HepG2 (cell line): ENCODE data around the gene ALG14. TPM values are rescaled to one million over a fixed set of nuclear protein-coding genes. Genes with fewer than 3 reads are reported as not detected.
A peak's percentile ranks its signal among the peaks of the same experiment; 100 is the strongest.

ENCODE experiments used
- ATF7 ChIP-seq, 2 experiments: fragments of 450-650 bp in 1 of 2; sonication (generic) in 1 of 2; formaldehyde crosslinking in 1 of 2; IDR thresholded peaks; 2 replicates each; pipeline versions ENCODE4 v1.4.0 to v1.6.1; 2016 to 2020; ENCODE audit warnings: antibody characterized with exemption in 1 of 2, mild to moderate bottlenecking in 1 of 2, missing genetic modification reagents in 1 of 2
- FOSL2 ChIP-seq: sonication (generic); formaldehyde crosslinking; IDR thresholded peaks from 2 replicates; pipeline ENCODE4 v1.4.0; 2020; ENCODE audit warnings: missing genetic modification reagents
- FOXO1 ChIP-seq: sonication (generic); formaldehyde crosslinking; IDR thresholded peaks from 2 replicates; pipeline ENCODE4 v1.4.0; 2020; ENCODE audit warnings: missing genetic modification reagents
- HNF4A ChIP-seq: sonication (generic); formaldehyde crosslinking; IDR thresholded peaks from 2 replicates; pipeline ENCODE4 v1.4.0; 2020; ENCODE audit warnings: missing genetic modification reagents
- JUND ChIP-seq: sonication (generic); formaldehyde crosslinking; IDR thresholded peaks from 2 replicates; pipeline ENCODE4 v1.8.0; 2022; ENCODE audit warnings: mild to moderate bottlenecking, missing genetic modification reagents
- NFYB ChIP-seq: sonication (generic); formaldehyde crosslinking; IDR thresholded peaks from 2 replicates; pipeline ENCODE4 v1.4.0; 2020; ENCODE audit warnings: missing genetic modification reagents
- RFX5 ChIP-seq: IDR thresholded peaks from 2 replicates; pipeline ENCODE4 v1.6.1; 2011; ENCODE audit warnings: low read depth, low read length, improper control_type of control experiment
- SOX13 ChIP-seq, 3 experiments: fragments of 450-650 bp in 1 of 3; sonication (generic) in 1 of 3; formaldehyde crosslinking in 1 of 3; IDR thresholded peaks in 2 of 3; conservative IDR thresholded peaks in 1 of 3; 2 replicates each; pipeline versions ENCODE4 v1.5.0 to v1.6.1; 2016 to 2020; ENCODE audit warnings: antibody characterized with exemption in 1 of 3, mild to moderate bottlenecking in 1 of 3, missing compliant biosample characterization in 1 of 3, missing genetic modification reagents in 1 of 3, moderate library complexity in 1 of 3
- SOX6 ChIP-seq, 2 experiments: fragments of 450-650 bp in 1 of 2; sonication (generic) in 1 of 2; formaldehyde crosslinking in 1 of 2; IDR thresholded peaks; 2 replicates each; pipeline versions ENCODE4 v1.4.0 to v1.6.1; 2017 to 2020; ENCODE audit warnings: antibody characterized with exemption in 1 of 2, mild to moderate bottlenecking in 1 of 2, missing genetic modification reagents in 1 of 2
- ZMYM2 ChIP-seq: sonication (generic); formaldehyde crosslinking; IDR thresholded peaks from 2 replicates; pipeline ENCODE4 v1.8.0; 2022; ENCODE audit warnings: mild to moderate bottlenecking, missing genetic modification reagents
- ZNF362 ChIP-seq: sonication (generic); formaldehyde crosslinking; IDR thresholded peaks from 2 replicates; pipeline ENCODE4 v1.4.0; 2020; ENCODE audit warnings: missing genetic modification reagents, mild to moderate bottlenecking, borderline replicate concordance
- ZNF646 ChIP-seq: sonication (generic); formaldehyde crosslinking; IDR thresholded peaks from 2 replicates; pipeline ENCODE4 v1.9.0; 2021; ENCODE audit warnings: mild to moderate bottlenecking, missing genetic modification reagents
- ZNF704 ChIP-seq: sonication (generic); formaldehyde crosslinking; IDR thresholded peaks from 2 replicates; pipeline ENCODE4 v1.8.1; 2023; ENCODE audit warnings: mild to moderate bottlenecking, inconsistent platforms, moderate library complexity, missing genetic modification reagents, borderline replicate concordance
- polyA plus RNA-seq, 8 experiments: library from polyadenylated mRNA; depleted of rRNA in 3 of 8; stranded (reverse) in 7 of 8; unstranded in 1 of 8; fragments of >200 nt; fragmentation: Illumina TruSeq in 4 of 8; extraction: Trizol in 4 of 8; gene quantifications; 2 replicates each; pipeline versions ENCODE4 v1.2.1 to v1.2.3, GENCODE V29; 2011 to 2016; ENCODE audit warnings: low read depth in 4 of 8, missing spikeins in 1 of 8, mixed read lengths in 1 of 8; ENCODE audit not compliant: insufficient read depth in 1 of 8
- total RNA-seq, 5 experiments: library from RNA; depleted of rRNA; stranded (reverse); fragments of >200 nt; fragmentation: Illumina TruSeq; extraction: Trizol; gene quantifications; 2 replicates each; pipeline ENCODE4 v1.2.3, GENCODE V29; 2016; ENCODE audit warnings: low read depth in 1 of 5
- TF ChIP-seq, protein P1 (sequence below): sonication (generic); formaldehyde crosslinking; IDR thresholded peaks from 2 replicates; pipeline ENCODE4 v1.5.0; 2020; ENCODE audit warnings: missing genetic modification reagents

The ALG14 gene
- total and polyA plus RNA-seq, 2 of the 13 experiments (the other 11 are each of a cell fraction or from before 2014, with no cell fraction given): 4.5 to 12.7 TPM

DNA sequence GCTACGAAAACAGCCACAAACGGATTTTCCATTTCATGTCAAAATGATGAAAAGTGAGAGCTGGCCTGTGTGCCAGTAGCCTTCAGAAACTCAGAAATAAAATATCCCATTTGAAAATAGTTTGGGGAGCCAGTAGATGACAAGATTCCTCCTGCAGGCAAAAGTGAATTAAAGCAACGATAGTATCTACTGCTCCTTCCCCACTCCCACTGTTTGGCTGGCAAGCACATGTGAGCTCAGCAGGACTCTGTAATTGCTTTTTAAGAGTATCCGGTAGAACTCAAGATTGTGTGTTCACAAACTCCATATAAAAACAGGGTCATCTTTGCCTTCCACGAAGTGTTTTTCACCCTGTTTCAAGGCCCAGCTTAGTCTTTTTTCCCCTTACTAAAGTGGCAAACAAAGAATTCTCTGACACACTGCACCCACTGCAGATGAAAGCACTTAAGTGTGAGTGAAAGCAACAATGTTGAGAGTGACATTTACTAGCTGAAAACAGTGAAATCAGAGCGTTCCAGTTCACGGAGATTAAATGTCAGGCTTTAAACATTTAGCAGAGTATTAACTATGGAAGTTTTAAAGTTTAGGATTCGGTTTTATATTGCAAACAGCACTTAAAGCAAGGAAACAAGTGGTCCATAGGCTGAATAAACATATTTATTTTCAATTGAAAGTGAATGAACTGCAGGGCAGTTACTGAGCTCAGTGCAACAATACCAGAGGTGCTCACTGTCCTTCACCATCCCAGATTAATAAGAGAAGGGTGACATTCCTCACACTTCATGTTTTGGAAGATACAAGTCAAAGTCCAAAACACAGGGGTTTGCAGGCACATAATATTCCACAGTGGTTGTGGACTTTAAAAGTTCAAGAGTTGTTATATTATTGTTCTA lies 70.0 kb downstream of the ALG14 start (continued):
- TF ChIP-seq ZNF704 (CRISPR knock-in tag): no peak
- no peak for TF ChIP-seq JUND (CRISPR knock-in tag)
- TF ChIP-seq FOXO1: no peak
- TF ChIP-seq, protein P1, sequence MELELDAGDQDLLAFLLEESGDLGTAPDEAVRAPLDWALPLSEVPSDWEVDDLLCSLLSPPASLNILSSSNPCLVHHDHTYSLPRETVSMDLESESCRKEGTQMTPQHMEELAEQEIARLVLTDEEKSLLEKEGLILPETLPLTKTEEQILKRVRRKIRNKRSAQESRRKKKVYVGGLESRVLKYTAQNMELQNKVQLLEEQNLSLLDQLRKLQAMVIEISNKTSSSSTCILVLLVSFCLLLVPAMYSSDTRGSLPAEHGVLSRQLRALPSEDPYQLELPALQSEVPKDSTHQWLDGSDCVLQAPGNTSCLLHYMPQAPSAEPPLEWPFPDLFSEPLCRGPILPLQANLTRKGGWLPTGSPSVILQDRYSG (CRISPR knock-in tag): no peak
- no peak for TF ChIP-seq SOX13 (IDR thresholded peaks at IDR 0.05)
- TF ChIP-seq SOX13 (CRISPR knock-in tag; conservative IDR thresholded peaks at IDR 0.05 in 1 of 2, IDR thresholded peaks at IDR 0.05 in 1 of 2): 0 out of 4 replicates have a peak, but pooled peaks of 1 of the 2 experiments have one; percentile 9
- no peak for TF ChIP-seq RFX5
- no peak for TF ChIP-seq FOSL2 (CRISPR knock-in tag)
- TF ChIP-seq HNF4A (CRISPR knock-in tag): peak; percentile 37; the same call in 1 of the 2 replicates
- no peak for TF ChIP-seq SOX6 (IDR thresholded peaks at IDR 0.05)
- peak; percentile 27; the same call in 1 of the 2 replicates for TF ChIP-seq SOX6 (CRISPR knock-in tag; IDR thresholded peaks at IDR 0.05)
- TF ChIP-seq NFYB (CRISPR knock-in tag): no peak
- TF ChIP-seq ZMYM2 (CRISPR knock-in tag): no peak
- TF ChIP-seq ZNF646 (CRISPR knock-in tag): no peak
- no peak for TF ChIP-seq ATF7 (IDR thresholded peaks at IDR 0.05)
- no peak for TF ChIP-seq ATF7 (CRISPR knock-in tag; IDR thresholded peaks at IDR 0.05)
- TF ChIP-seq ZNF362 (CRISPR knock-in tag): peak; percentile 27; the same call in 1 of the 2 replicates
